Measurements from ENCODE around the gene TULP1. TPM values are rescaled to one million over a fixed set of nuclear protein-coding genes. Genes with fewer than 3 reads are reported as not detected.

The TULP1 gene
- total and polyA plus RNA-seq, 10 donors = 0.03 to 0.09 (median 0.04) TPM; not detected in 7

DNA sequence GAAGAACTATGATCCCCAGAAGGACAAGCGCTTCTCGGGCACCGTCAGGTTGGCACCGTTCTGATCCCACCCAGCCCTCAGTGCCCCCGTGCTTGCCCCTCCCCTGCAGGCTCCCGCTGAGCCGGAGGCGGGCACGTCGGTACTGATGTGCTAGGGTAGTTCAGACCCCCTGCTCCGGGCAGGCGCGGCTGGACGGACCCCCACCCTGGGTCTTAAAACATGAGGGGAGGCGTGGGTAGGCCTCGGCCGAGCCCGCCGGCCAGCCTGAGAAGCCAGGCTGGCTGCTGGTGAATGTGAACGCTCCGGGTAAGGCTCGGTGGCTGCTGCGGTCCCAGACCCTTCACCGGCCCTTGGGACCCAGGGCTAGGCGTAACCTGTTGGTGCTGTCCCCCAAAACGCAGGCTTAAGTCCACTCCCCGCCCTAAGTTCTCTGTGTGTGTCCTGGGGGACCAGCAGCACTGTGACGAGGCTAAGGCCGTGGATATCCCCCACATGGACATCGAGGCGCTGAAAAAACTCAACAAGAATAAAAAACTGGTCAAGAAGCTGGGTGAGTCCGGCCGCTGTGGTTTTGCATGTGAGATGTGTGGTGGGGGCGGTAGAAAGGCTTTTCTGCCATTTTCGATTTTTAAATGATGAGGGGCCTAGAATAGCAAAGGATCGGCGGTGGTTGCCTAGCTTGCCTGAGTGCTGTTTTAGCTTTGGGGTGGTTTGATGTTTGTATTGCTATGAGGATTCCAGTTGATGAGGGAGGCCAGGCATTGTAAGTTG is 43.5 kb downstream of the TULP1 start:
- Histone ChIP-seq H3K36me3 (peaks cover 0 to 64% (median 32%) of the 10 kb centered on the region in 6 donors), H3K4me3 (peak overlapping the region; percentile 62 to 93 (median 78)), H3K27me3 (replicated peaks in 1 of 7) (no peaks in the 10 kb centered on the region), H3K4me1 (peaks cover 22 to 62% (median 43%) of the 10 kb centered on the region in 6 donors), H3K27ac (peak overlapping the region; percentile 87 to 92 (median 92)), H3K9me3 (no peaks in the 10 kb centered on the region)
- DNase-seq = peak; percentile 89
- 3 to 4% (median 4%) methylated on average over 22 to 37 of the region's 37 CpGs for WGBS, 5 donors
- intact Hi-C loops (cut with DNase I; ENCODE audit: low total_unique reads) = loop anchor here (5.0 kb wide), 1 partner anchor 127 kb away; the partner anchor contains the start of gene PPARD
- no peak for TF ChIP-seq POLR2A (IDR thresholded peaks at IDR 0.05)
- TF ChIP-seq, protein P1, sequence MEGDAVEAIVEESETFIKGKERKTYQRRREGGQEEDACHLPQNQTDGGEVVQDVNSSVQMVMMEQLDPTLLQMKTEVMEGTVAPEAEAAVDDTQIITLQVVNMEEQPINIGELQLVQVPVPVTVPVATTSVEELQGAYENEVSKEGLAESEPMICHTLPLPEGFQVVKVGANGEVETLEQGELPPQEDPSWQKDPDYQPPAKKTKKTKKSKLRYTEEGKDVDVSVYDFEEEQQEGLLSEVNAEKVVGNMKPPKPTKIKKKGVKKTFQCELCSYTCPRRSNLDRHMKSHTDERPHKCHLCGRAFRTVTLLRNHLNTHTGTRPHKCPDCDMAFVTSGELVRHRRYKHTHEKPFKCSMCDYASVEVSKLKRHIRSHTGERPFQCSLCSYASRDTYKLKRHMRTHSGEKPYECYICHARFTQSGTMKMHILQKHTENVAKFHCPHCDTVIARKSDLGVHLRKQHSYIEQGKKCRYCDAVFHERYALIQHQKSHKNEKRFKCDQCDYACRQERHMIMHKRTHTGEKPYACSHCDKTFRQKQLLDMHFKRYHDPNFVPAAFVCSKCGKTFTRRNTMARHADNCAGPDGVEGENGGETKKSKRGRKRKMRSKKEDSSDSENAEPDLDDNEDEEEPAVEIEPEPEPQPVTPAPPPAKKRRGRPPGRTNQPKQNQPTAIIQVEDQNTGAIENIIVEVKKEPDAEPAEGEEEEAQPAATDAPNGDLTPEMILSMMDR (IDR thresholded peaks at IDR 0.05 in 8 of 11, conservative IDR thresholded peaks at IDR 0.05 in 3 of 11) = no peak
- TF ChIP-seq POLR2AphosphoS5 (IDR thresholded peaks at IDR 0.05) = no peak

- WGBS, 5 donors = 0 to 1% (median 0%) methylated on average over 39 to 86 of the region's 86 CpGs
- intact Hi-C loops (cut with DNase I; ENCODE audit: low total_unique reads) = loop anchor here (5.0 kb wide), 1 partner anchor 126 kb away; the partner anchor contains the start of gene PPARD
- peak within 1 kb of the TSS; percentile 87 to 92 (median 92) for H3K27ac ChIP-seq
Observed at GRCh38 chr6:35468181-35468979, 44.3 kb downstream of the TULP1 start, which contains the start of gene RPL10A. Gene RPL10A (plus strand): TSS chr6:35468401. CDS start chr6:35468435, 34 bp downstream.

DNA sequence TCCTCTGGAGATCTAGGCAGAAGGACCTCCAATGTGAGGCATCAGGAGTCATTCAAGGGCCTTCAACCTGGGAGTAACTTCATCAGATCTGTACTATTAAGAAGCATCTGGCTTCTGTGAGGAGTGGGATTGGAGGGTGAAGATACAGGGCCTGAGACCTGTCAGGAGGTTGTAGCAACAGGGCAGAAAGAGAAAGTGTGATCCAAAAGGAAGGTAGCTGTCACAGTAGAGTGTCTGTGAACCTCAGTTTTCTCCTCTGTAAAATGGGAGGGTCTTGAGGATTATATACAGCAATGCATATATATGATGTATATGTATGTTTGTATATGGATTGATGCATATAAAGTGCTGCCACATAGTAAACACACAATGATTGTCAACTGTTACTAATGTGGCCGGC is 47.0 kb downstream of the TULP1 start:
- DNase-seq = no peak
- intact Hi-C loops (cut with DNase I; ENCODE audit: low total_unique reads) = loop anchor here (5.0 kb wide), 1 partner anchor 123 kb away; the partner anchor contains the start of gene PPARD
- peaks cover 0 to 62% (median 15%) of the 10 kb centered on the region in 6 donors for H3K36me3 ChIP-seq
- TF ChIP-seq POLR2AphosphoS5 (IDR thresholded peaks at IDR 0.05) (no peak), POLR2A (IDR thresholded peaks at IDR 0.05) (no peak)
- TF ChIP-seq, protein P1 (IDR thresholded peaks at IDR 0.05 in 8 of 11, conservative IDR thresholded peaks at IDR 0.05 in 3 of 11) = no peak
- H3K4me1 ChIP-seq = peaks cover 15 to 30% (median 26%) of the 10 kb centered on the region in 6 donors
- H3K27me3 ChIP-seq (replicated peaks in 1 of 7) = no peaks in the 10 kb centered on the region
- H3K4me3 ChIP-seq = no peak overlapping the region
- no peaks in the 10 kb centered on the region for H3K9me3 ChIP-seq
- H3K27ac ChIP-seq = no peak overlapping the region
- 95 to 100% (median 100%) methylated on average over 1 of the region's 1 CpG for WGBS, 5 donors

More at GRCh38 chr6:35468181-35468979, 44.3 kb downstream of the TULP1 start, which contains the start of gene RPL10A:
- Histone ChIP-seq H3K9me3 (no peaks in the 10 kb centered on the region), H3K27me3 (replicated peaks in 1 of 7) (no peaks in the 10 kb centered on the region), H3K4me1 (peaks cover 22 to 57% (median 43%) of the 10 kb centered on the region in 6 donors), H3K36me3 (peaks cover 0 to 63% (median 30%) of the 10 kb centered on the region in 6 donors), H3K4me3 (peak within 1 kb of the TSS; percentile 62 to 93 (median 78))
- TF ChIP-seq, protein P1 (IDR thresholded peaks at IDR 0.05 in 8 of 11, conservative IDR thresholded peaks at IDR 0.05 in 3 of 11) = peak; percentile 96 to 100 (median 99)
- TF ChIP-seq POLR2A (IDR thresholded peaks at IDR 0.05) (peak in 2 of 3 donors; percentile 47 to 80), POLR2AphosphoS5 (IDR thresholded peaks at IDR 0.05) (peak; percentile 97 to 99 (median 98))
- peak; percentile 98 for DNase-seq
